ENCODE results near the gene PRELP. TPM values are rescaled to one million over a fixed set of nuclear protein-coding genes. Genes with fewer than 3 reads are reported as not detected.

The PRELP gene
- total RNA-seq, 4 donors from 2014 or later = 63.1 to 140 (median 80.8) TPM

GRCh38 chr1:203525685-203526084 lies 50.1 kb downstream of the PRELP start:
- TF ChIP-seq CTCF (IDR thresholded peaks at IDR 0.05; ENCODE audit: low read depth) = no peak

- no peak for TF ChIP-seq CTCF (IDR thresholded peaks at IDR 0.05; ENCODE audit: low read depth)
Measured at GRCh38 chr1:203526130-203526529, 50.5 kb downstream of the PRELP start.

- no peak for TF ChIP-seq CTCF (IDR thresholded peaks at IDR 0.05; ENCODE audit: low read depth)
Measured at GRCh38 chr1:203526572-203526971, 51.0 kb downstream of the PRELP start.

- TF ChIP-seq CTCF (IDR thresholded peaks at IDR 0.05; ENCODE audit: low read depth) = no peak
Measured at GRCh38 chr1:203527013-203527412, 51.4 kb downstream of the PRELP start.

- TF ChIP-seq CTCF (IDR thresholded peaks at IDR 0.05; ENCODE audit: low read depth) = no peak
Measured at GRCh38 chr1:203528063-203528462, 52.5 kb downstream of the PRELP start.

GRCh38 chr1:203528976-203529835 lies 53.6 kb downstream of the PRELP start:
- no peak for TF ChIP-seq CTCF (IDR thresholded peaks at IDR 0.05; ENCODE audit: low read depth)

GRCh38 chr1:203531063-203531462 lies 55.5 kb downstream of the PRELP start:
- TF ChIP-seq CTCF (IDR thresholded peaks at IDR 0.05; ENCODE audit: low read depth) = no peak
